Left lobe of liver (tissue), 2 donors: ENCODE data around the gene OR4E2. TPM values are rescaled to one million over a fixed set of nuclear protein-coding genes. Genes with fewer than 3 reads are reported as not detected.
A peak's percentile ranks its signal among the peaks of the same experiment; 100 is the strongest.
"Not testable (repeated sequence)": the region's sequence is repeated elsewhere in the genome, so short reads cannot be mapped to it uniquely, and the experiment has no call there.

Experiments
- ATAC-seq: fragments of 200-7000 bp; cut with Tn5 transposase; one replicate; pipeline ENCODE4 v1.9.1; 2020; ENCODE audit warnings: mild to moderate bottlenecking, moderate library complexity
- DNase-seq: peaks from one replicate; pipeline ENCODE4 v3.0.0-alpha.2; 2020; ENCODE audit warnings: low spot score
- total RNA-seq: library from RNA; stranded (reverse); gene quantifications from one replicate; pipeline ENCODE4 v1.2.1, GENCODE V29; 2021
- donor health status: DM: no; HTN: no; CAD: no; lungs with moderate emphysema.
- donor health status: DM: no; HTN: yes; CAD: no.

The OR4E2 gene
- total RNA-seq, 1 donor from 2014 or later: not detected

GRCh38 chr14:21694425-21694824 is 40.8 kb downstream of the OR4E2 start:
- DNase-seq: no peak
- no peak for ATAC-seq

GRCh38 chr14:21697662-21698061 is 44.0 kb downstream of the OR4E2 start:
- not testable (repeated sequence) for DNase-seq, ATAC-seq

- ATAC-seq, DNase-seq: not testable (repeated sequence)
These were observed 44.9 kb downstream of the OR4E2 start for GRCh38 chr14:21698538-21698937.

- no peak for DNase-seq
- ATAC-seq: no peak
These were observed 45.9 kb downstream of the OR4E2 start for GRCh38 chr14:21699551-21699950.

GRCh38 chr14:21702316-21702715 is 48.7 kb downstream of the OR4E2 start:
- DNase-seq (no peak), ATAC-seq (no peak)

- ATAC-seq (no peak), DNase-seq (no peak)
These were observed 50.0 kb downstream of the OR4E2 start for GRCh38 chr14:21703357-21704326.

GRCh38 chr14:21704338-21704737 is 50.7 kb downstream of the OR4E2 start:
- DNase-seq (no peak), ATAC-seq (no peak)

- DNase-seq (no peak), ATAC-seq (peak; percentile 86)
These were observed 57.8 kb downstream of the OR4E2 start for GRCh38 chr14:21711360-21711961.

GRCh38 chr14:21712036-21712435 is 58.4 kb downstream of the OR4E2 start:
- DNase-seq (no peak), ATAC-seq (no peak)

- ATAC-seq: no peak
- no peak for DNase-seq
These were observed 60.8 kb downstream of the OR4E2 start for GRCh38 chr14:21714318-21714929.

Other genes starting within 250 kb of the OR4E2 start
- gene CHD8, start 197.7 kb upstream of the OR4E2 start, total RNA-seq: 23.4 TPM
- gene RAB2B, start 176.9 kb upstream of the OR4E2 start, total RNA-seq: 7.1 TPM
- gene TOX4, start 176.6 kb upstream of the OR4E2 start, total RNA-seq: 28.0 TPM
- 13.4 TPM for gene METTL3, start 142.5 kb upstream of the OR4E2 start, total RNA-seq
- 0.68 TPM for gene SALL2, start 127.5 kb upstream of the OR4E2 start, total RNA-seq
- not detected for gene OR10G3, start 73.8 kb upstream of the OR4E2 start, total RNA-seq
- not detected for gene OR10G2, start 18.9 kb upstream of the OR4E2 start, total RNA-seq
- not detected for gene OR4E1, start 20.0 kb downstream of the OR4E2 start, total RNA-seq